Bronchial epithelial cell (primary cell): Measurements from ENCODE around the gene LAMP1. TPM values are rescaled to one million over a fixed set of nuclear protein-coding genes. Genes with fewer than 3 reads are reported as not detected.

ENCODE experiments used
- DNase-seq: peaks from one replicate; pipeline ENCODE4 v3.0.0-alpha.2; 2010; ENCODE audit warnings: low read depth
- FAIRE-seq: peaks from 2 replicates; lab custom pipeline; 2011; peaks lifted over from hg19 to GRCh38; lab: Jason Lieb, UNC
- H3K27me3 ChIP-seq: 2 replicates; pipeline ENCODE4 v1.5.1; 2011; ENCODE audit warnings: low read length; ENCODE audit not compliant: control insufficient read depth, insufficient read depth
- H3K36me3 ChIP-seq: 2 replicates; pipeline ENCODE4 v1.5.1; 2011; ENCODE audit warnings: low read length; ENCODE audit not compliant: control insufficient read depth, insufficient read depth
- H3K4me3 ChIP-seq: 2 replicates; pipeline ENCODE4 v1.5.1; 2011; ENCODE audit warnings: mild to moderate bottlenecking, low read depth, low read length, control low read depth
- CTCF ChIP-seq: IDR thresholded peaks from 2 replicates; pipeline ENCODE4 v1.5.1; 2011; ENCODE audit warnings: mild to moderate bottlenecking, moderate library complexity, low read length, control low read depth, inconsistent platforms; ENCODE audit not compliant: insufficient read depth, severe bottlenecking
- total RNA-seq: library from RNA; depleted of rRNA; stranded (reverse); fragments of >200 nt; gene quantifications from 2 replicates; pipeline ENCODE4 v1.2.1, GENCODE V29; 2014

Gene LAMP1
- total RNA-seq, 1 donor from 2014 or later, result 286 TPM

- DNase-seq, result no peak
Measured at GRCh38 chr13:113267642-113268405, 29.2 kb upstream of the LAMP1 start.

GRCh38 chr13:113272031-113272430, 25.0 kb upstream of the LAMP1 start:
- FAIRE-seq, result no peak
- DNase-seq, result no peak

More at GRCh38 chr13:113267642-113268405, 29.2 kb upstream of the LAMP1 start:
- no peak for FAIRE-seq
- Histone ChIP-seq H3K4me3 (no peak overlapping the region), H3K36me3 (peaks cover 6% of the 10 kb centered on the region), H3K27me3 (no peaks in the 10 kb centered on the region)
- TF ChIP-seq CTCF, result no peak

GRCh38 chr13:113272701-113273181, 24.3 kb upstream of the LAMP1 start:
- Histone ChIP-seq H3K36me3 (no peaks in the 10 kb centered on the region), H3K27me3 (no peaks in the 10 kb centered on the region), H3K4me3 (no peak overlapping the region)
- peak; percentile 76 for FAIRE-seq
- DNase-seq, result peak; percentile 8
- TF ChIP-seq CTCF, result no peak

More at GRCh38 chr13:113272031-113272430, 25.0 kb upstream of the LAMP1 start:
- TF ChIP-seq CTCF, result no peak
- Histone ChIP-seq H3K36me3 (no peaks in the 10 kb centered on the region), H3K4me3 (no peak overlapping the region), H3K27me3 (no peaks in the 10 kb centered on the region)

- FAIRE-seq, result no peak
- DNase-seq, result no peak
- Histone ChIP-seq H3K4me3 (no peak overlapping the region), H3K27me3 (no peaks in the 10 kb centered on the region), H3K36me3 (no peaks in the 10 kb centered on the region)
- TF ChIP-seq CTCF, result no peak
Measured at GRCh38 chr13:113273321-113273720, 23.7 kb upstream of the LAMP1 start.

- no peaks in the 10 kb centered on the region for H3K36me3 ChIP-seq
- no peaks in the 10 kb centered on the region for H3K27me3 ChIP-seq
- TF ChIP-seq CTCF, result no peak
- FAIRE-seq, result peak; percentile 7
- DNase-seq, result peak; percentile 87
- H3K4me3 ChIP-seq, result no peak overlapping the region
Measured at GRCh38 chr13:113273851-113274590, 23.0 kb upstream of the LAMP1 start.
